Stimulated activated CD4-positive, alpha-beta T cell treated with anti-CD3 and anti-CD28 coated beads, Interleukin-1b, Interleukin-23, amount 100 ng/mL, for 48 hours (primary cell): ENCODE results near the gene MEIS1.

Source experiments
- DNase-seq: peaks from one replicate; pipeline ENCODE4 v3.0.0-alpha.2; 2020

The MEIS1 gene

GRCh38 chr2:66585587-66585986 lies 150.7 kb downstream of the MEIS1 start:
- DNase-seq: no peak

GRCh38 chr2:66587216-66587615 lies 152.3 kb downstream of the MEIS1 start:
- no peak for DNase-seq

GRCh38 chr2:66594001-66594400 lies 159.1 kb downstream of the MEIS1 start:
- DNase-seq: no peak

GRCh38 chr2:66595556-66595955 lies 160.6 kb downstream of the MEIS1 start:
- no peak for DNase-seq

- no peak for DNase-seq
These were observed 161.3 kb downstream of the MEIS1 start for GRCh38 chr2:66596256-66596655.

- DNase-seq: no peak
These were observed 166.7 kb downstream of the MEIS1 start for GRCh38 chr2:66601624-66602023.

- no peak for DNase-seq
These were observed 167.4 kb downstream of the MEIS1 start for GRCh38 chr2:66602341-66602740.

GRCh38 chr2:66604326-66604725 lies 169.4 kb downstream of the MEIS1 start:
- no peak for DNase-seq

- no peak for DNase-seq
These were observed 170.1 kb downstream of the MEIS1 start for GRCh38 chr2:66604976-66605375.

- no peak for DNase-seq
These were observed 172.2 kb downstream of the MEIS1 start for GRCh38 chr2:66607152-66607551.
